Peyer's patch (tissue), 4 donors: ENCODE results near the gene TNIK.

Experiments
- CTCF ChIP-seq, 6 experiments: fragments of 450-650 bp in 4 of 6; fragments of 200-600 bp in 2 of 6; sonication (generic) in 1 of 6; IDR thresholded peaks; one replicate each; pipeline ENCODE4 v1.5.1; 2017 to 2019; ENCODE audit warnings: antibody characterized with exemption in 6 of 6, mild to moderate bottlenecking in 3 of 6, moderate library complexity in 1 of 6
- POLR2A ChIP-seq, 2 donors: fragments of 450-650 bp; IDR thresholded peaks; one replicate each; pipeline ENCODE4 v1.5.1; 2017; ENCODE audit warnings: antibody characterized with exemption in 2 of 2, mild to moderate bottlenecking in 2 of 2, moderate library complexity in 2 of 2

- TF ChIP-seq CTCF (IDR thresholded peaks at IDR 0.05) = no peak
- no peak for TF ChIP-seq POLR2A (IDR thresholded peaks at IDR 0.05)
Measured at GRCh38 chr3:171358181-171358880, 101.9 kb downstream of the TNIK start.
